HG02759 (cell line): Measurements from ENCODE around the gene LCA5.
"Not testable (repeated sequence)": the region's sequence is repeated elsewhere in the genome, so short reads cannot be mapped to it uniquely, and the experiment has no call there.

Experiments used
- ATAC-seq: cut with Tn5 transposase; IDR thresholded peaks from one replicate; pipeline ENCODE4 v1.9.1; 2021; ENCODE audit warnings: mild to moderate bottlenecking, moderate library complexity; ENCODE audit not compliant: unreplicated experiment

Gene LCA5

DNA sequence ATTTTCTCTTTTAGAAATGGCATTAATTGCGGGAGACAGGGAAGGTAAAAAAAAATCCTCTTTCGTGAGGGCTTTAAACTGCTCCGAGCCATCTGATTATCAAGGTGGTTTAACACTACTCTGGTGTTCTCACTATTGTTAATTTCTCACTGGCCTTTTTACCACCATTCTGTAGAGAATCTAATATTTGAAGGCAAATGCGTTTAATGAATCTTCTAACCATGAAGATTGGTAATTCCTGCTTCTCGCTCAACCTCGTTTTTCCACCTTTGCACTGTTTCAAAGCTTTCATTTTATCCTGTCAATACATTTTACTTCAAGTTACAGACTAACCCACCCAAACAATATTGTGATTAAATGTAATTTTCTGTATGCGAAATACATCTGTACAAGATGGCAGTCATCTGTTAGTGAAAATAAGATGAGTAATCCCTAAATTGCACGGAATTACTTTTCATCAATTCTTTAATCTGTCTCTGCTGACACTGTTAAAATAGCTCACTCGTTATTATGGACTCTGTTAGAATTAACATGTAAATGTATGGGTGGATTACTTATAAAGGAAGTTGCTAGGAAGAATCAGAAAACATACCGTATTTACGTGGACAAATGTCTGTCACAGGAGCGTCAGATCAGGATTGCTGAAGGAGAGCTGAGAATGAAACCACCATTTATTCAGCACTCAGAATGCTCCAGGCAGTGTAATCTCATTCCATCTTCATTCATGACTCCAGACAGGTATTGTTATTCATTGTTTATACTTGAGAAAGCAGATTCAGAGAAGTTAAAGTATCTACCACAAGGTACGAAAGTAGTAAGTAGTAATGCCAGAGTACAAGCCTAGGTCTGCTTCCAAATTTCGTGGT lies 1.1 kb upstream of the LCA5 start:
- ATAC-seq: no peak

DNA sequence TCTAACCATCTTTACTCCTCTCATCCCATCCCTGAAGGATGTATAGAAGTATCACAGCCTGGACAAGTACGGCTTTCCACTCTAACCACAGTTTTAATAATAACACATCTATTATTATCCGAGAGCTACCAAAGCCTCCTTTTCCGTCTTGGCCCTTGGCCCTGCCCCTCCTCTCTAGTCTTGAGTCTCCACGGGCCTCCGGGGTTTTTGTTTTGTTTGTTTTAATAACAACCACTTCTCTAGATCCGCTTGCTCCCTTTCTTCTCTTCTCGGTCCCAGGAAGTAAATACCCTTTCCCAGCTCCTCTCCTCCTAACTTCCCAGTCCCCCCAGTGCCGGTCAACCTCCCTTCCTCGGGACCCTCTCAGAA lies 661 bp downstream of the LCA5 start:
- no peak for ATAC-seq

DNA sequence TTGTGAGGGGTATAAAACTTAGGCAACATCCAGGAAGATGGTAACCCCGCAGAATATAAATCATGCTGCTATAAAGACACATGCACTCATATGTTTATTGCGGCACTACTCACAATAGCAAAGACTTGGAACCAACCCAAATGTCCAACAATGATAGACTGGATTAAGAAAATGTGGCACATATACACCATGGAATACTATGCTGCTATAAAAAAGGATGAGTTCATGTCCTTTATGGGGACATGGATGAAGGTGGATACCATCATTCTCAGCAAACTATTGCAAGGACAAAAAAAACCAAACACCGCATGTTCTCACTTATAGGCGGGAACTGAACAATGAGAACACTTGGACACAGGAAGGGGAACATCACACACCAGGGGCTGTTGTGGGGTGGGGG lies 7.7 kb downstream of the LCA5 start:
- not testable (repeated sequence) for ATAC-seq

DNA sequence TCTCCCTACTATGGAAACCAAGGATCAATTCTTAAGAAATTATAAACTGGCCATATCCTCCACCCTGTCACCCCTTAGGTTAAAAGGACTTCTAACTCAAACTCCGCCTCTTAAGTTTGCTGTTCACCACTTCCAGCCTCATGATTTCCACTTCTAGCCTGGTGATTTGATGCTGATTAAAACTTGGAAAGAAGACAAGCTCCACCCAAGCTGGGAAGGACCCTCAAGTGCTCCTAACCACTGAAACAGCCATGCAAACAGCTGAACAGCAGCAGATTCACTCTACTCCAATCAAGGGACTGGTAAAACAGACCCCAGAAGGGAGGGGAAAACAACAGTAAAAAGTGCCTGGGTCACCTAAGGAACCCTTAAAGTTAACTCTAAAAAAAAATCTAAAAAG lies 10.3 kb downstream of the LCA5 start:
- ATAC-seq: no peak

DNA sequence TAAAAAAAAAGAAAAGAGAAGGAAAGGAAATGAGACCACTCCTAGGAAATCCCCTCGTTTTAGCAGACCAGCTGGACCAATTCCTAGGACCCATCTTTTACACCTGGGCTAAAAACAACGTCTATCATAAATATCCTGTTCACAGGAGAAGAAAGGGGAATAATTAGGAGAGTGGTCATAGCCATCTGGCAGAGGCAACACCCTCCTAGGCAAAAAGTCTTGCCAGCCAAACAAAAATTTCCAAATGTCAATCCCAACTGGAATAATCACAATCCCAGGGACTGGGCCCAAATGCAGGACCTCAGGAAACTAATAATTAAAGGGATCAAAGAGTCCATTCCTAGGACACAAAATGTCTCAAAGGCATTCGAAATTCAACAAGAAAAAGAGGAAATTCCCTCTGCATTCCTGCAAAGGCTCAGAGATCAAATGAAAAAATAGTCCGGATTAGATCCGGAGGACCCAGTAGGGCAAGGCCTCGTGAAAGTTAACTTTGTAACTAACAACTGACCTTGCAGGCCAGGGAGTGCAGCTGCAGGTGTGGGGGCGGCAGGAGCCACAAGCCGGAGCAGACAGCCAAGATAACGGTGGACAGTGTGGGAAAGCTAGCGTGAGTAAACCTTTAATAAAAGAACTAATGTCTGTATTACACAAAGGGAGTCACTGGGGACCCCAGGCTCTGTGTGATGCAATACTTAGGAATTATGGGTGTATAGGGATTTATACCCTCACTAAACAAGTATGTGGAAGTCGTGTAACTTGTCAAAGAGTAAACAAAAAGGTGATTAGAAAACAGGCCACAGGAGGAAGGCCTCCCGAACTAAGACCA lies 11.7 kb downstream of the LCA5 start:
- no peak for ATAC-seq

DNA sequence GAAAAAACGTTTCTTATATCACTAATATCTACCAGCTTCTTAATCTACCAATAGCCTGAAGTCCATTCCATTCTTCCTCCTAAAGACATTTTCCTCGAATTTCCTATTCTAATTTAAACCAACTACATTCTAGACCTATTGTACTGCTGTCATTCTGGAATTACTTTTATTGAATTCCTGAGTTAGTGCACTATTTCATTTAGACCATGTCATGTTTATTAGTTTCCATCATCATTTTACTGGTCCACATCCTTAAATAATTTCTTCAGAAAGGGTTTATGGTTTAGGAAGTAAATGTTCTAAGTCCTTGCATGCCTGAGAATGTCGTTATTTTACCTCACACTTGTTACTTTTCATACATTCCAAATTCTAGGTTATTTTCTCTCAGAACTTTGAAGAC lies 13.2 kb downstream of the LCA5 start:
- ATAC-seq: no peak

DNA sequence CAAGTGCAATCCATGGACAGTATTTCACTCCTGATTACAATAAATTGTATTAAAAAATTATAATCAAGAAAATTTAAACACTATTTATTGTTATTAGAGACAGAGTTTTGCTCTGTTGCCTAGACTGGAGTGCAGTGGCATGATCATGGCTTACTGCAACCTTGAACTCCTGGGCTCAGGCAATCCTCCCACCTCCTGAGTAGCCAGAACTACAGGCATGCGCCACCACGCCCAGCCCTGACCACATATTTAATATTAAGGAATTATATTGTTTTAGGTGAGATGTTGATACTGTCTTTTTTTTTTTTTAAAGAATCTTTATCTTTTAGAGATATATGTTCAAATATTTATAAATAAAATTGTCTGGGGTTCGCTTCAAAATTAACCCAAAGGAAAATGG lies 14.6 kb downstream of the LCA5 start:
- no peak for ATAC-seq

DNA sequence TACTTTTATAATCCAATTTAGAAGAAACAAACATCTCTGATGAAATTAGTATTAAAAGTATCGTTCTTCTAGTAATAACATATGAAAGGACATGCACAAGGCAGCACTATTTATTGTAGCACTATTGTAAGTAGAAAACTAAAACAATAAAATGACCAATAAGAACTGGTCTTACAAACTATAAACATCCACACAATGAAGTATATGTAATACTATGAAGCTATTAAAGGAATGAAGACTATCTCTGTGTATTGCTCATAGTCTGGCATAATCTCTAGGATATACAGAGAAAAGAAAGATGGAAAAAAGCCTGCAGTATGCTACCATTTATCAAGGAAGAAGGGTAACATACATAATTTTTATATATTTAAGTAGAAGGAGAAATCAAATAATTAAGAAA lies 16.7 kb downstream of the LCA5 start:
- no peak for ATAC-seq

DNA sequence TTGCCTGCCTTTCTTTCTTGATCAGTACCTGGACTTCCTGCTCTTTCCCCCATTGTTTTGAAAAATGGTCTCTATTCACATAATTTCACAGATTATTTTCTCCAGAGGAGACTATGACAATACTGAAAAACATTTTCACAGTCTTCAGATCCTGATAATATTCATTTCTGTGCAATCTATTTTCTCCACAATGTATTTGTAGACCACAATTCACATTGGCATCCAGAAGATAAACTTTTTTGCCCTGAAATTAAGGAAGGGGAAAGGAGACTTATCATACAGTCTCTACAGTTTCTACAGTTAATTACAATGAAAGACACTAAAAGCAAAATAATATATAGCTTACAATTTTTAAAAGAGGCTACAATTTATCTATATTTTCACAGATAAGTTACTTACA lies 18.4 kb downstream of the LCA5 start:
- no peak for ATAC-seq

DNA sequence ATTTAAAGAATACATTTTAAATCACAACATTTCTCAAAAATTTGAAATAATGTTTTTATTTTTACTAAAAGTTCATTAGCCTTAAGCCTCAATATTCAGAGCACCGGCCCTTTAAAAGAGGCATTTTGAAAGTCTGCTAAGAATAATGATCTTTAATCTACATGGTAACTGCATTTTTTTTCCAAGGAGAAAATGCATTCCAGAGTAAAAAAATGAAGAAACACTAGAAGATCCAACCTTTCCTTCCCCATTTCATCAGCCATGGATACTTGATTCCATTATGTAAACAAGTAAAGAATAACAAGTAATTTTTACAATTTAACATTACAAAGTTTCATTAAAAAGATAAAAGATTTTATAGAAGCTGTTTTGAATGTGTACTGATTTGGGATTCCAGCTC lies 21.8 kb downstream of the LCA5 start:
- no peak for ATAC-seq

DNA sequence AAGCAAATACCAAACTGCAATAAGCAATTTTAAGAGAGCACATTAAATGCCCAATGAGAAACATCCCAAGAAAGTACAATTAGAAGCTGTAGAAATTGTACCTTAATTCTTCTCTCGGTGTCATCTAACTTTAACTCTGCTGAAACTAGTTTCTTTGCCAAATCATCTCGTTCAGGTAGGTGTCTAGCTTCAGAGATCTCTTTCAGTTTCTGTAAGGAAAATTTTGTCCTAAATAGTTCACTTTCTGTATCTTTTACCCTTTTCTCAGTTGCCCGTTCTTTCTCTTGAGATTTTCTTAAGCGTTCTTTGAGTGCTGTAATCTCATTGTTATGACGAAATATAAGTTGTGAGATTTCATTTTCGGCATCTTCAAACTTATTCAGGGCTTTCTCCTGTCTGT lies 24.1 kb downstream of the LCA5 start:
- ATAC-seq: no peak

DNA sequence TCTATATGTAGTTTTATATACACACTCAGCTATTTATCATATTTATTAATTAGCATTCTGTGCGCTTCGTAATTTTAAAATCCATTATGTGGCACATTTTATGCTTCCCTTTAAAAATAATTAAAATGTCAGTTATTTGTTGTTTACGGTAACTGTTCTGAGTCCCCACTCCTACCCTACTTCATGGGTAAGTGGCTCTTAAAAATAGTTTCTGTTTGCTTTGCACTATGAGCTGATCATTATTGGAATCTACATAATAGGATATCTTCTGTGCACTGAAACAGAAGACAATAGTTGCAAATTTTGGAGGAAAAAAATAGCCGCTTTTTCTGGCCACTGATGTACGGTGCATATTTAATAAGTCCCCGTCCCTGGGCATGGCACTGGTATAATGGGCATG lies 25.2 kb downstream of the LCA5 start:
- no peak for ATAC-seq

DNA sequence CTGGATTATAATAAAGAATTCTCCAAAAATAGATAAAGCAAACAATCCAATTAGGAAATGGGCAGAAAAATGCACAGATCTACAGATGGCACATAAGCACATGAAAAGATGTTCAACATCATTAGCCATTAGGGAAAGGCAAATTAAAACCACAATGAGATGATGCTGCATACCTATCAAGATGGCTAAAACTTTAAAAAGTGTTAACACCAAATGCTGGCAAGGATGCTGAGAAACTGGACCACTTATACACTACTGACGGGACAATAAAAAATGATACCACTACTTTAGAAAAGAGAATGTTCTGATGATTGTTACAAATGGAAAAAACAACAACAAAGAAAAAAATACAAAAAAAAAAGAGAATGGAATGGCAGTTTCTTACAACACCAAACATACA lies 26.5 kb downstream of the LCA5 start:
- ATAC-seq: no peak

DNA sequence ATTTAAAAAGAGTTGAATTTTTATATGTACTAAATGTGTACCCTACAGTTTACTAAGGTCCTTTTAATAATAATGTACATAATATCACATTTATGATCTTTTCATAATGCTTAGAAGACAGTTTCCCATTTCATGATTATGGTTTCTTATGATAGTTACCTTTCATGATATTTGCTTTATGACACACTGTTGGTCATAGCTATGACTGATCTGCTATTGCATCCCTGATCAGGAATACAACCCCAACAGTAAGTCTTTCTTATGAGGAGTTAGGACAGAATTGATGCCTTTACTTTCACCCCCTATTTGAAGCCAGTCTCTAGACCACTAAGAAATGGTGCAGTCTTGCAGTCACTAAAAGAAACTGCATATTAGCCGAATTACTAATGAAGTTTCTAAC lies 31.0 kb downstream of the LCA5 start:
- ATAC-seq: no peak

DNA sequence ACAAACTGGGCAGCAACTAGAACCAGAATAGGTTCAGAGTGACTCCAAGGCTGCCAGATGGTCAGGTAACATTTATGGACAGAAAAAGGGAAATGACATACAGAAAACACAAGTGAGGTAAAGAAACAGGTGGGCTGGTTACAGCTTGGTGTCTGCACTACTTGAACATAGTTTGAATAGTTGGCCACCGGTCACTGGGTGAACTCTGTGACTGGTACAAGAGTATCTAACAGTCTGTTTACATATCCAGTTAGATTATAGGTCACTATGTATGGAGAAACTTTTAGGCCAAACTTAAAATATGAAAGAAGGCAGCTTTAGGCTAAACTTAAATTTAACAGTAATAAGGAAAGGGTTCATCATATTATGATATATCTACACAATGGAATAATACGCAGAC lies 32.9 kb downstream of the LCA5 start:
- ATAC-seq: no peak

DNA sequence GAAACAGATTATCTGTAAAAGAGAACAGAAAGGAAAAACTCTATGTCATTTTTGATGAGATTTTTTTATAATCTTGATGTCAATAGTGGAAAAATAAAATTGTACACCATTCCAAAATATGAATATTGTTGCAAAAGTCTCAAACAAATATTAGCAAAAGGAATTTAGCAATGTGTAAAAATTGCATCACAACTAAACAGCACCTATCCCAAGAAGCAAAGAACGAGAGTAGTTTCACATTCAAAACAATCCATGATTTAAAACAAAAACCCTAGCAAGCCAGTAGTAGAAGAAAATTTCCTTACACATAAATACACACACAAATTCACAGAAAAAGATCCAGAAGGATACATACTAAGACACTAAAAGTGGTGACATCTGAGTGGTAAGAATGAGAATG lies 38.4 kb downstream of the LCA5 start:
- ATAC-seq: no peak

DNA sequence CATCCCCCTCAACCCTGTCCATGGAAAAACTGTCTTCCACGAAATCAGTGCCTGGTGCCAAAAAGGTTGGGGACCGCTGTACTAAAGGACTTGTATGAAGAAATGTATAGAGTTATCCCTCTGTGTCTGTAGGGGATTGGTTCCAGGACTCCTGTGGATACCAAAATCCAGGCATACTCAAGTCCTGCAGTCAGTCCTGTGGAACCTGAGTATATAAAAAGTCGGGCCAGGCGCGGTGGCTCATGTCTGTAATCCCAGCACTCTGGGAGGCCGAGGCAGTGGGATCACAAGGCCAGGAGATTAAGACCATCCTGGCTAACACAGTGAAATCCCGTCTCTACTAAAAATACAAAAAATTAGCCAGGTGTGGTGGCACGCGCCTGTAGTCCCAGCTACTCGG lies 42.0 kb downstream of the LCA5 start:
- no peak for ATAC-seq

DNA sequence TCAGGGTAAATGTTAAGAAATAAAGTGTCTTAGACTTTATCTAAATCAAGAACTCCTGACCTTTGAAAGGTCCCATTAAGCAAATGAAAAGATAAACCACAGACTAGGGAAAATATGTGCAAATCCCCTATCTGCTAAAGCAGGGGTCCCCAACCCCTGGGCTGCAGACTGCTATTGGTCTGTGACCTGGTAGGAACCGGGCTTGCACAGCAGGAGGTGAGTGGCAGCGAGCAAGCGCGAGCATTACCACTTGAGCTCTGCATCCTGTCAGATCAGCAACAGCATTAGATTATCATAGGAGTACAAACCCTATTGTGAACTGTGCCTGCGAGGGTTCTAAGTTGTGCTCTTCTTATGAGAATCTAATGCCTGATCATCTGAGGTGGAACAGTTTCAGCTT lies 42.4 kb downstream of the LCA5 start:
- ATAC-seq: no peak

DNA sequence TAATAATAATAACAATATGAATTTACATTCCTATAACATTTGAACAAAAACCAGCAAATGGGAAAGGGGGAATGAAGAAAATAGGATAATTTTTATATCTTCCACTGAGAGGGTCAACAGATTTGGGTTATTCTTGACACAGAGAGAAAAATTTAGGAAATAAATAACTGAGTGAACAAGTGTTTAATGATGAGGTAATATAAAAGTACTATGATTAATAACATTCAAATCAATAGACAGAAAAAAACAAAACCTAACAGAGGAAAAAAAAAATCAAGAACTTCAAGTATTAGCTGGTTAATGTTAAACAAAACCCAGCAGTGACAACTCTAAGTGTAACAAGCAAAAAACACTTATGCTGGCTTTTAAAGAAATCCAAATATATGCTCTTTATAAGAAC lies 66.5 kb downstream of the LCA5 start:
- no peak for ATAC-seq

DNA sequence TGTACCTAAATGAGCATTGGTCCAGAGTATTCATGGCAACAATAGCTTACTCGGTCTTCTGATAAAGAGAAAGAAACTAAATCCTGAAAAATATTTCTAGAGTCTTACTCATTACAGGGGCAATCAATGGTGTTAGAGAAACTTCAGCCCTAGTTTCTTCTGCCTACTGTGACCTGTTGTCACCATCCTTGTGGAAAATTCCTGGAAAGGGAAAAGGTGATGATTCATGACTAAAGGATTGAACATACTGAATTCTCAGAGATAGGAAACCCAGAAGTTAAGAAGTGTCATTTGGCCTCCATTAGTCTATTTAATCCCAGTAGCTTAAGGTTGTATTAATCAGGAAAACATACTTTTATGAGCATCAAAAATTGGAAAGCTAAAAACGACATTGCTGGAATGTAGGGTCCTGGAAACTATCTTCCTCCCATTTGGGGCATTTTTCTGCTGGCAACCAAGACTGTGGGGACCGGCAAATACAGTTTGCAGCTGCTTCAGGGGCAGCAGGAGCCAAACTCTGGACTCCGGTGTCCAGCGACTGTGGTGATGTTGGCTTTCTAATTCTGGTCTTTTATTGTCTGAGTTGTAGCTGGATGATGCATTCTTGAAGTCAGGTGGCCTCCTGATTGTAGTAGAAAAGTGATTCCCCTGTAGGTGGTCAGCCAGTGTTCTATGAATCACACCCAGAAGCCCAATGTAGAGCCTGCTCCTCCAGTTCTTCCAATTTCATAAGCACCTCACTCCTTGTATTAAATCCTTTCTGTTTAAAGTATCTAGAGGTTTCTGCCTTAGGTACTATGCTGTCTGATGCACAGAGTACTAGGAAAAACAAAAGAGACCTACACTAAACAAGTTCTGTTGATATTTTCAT lies 67.6 kb downstream of the LCA5 start:
- no peak for ATAC-seq

DNA sequence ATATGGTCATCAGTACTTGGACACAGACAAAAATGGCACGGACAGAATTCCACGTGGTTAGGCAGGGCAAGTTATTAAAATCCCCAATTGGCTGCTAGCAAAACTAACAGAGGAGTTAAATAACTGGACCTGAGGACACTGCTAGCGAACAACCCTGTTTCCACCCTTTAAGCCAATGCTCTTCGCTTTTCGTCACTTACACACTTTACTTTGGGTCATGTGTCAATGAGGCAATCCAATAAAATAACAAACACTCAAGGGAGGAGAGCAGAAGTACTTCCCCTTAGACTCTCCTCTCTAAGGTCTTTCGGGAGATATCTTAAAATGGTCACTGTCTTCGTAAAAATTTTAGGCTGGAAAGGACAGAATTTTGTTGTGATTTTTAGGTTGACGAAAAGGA lies 68.6 kb downstream of the LCA5 start:
- ATAC-seq: no peak
